CD4-positive, alpha-beta T cell treated with Interleukin-15 for 4 hours (primary cell): Measurements from ENCODE around the gene TRAIP.
"Not testable (repeated sequence)": the region's sequence is repeated elsewhere in the genome, so short reads cannot be mapped to it uniquely, and the experiment has no call there.

Experiments
- DNase-seq: peaks from one replicate; pipeline ENCODE4 v3.0.0-alpha.2; 2020; ENCODE audit warnings: low spot score

TRAIP gene

GRCh38 chr3:49791571-49791970, 64.8 kb downstream of the TRAIP start:
- no peak for DNase-seq

DNA sequence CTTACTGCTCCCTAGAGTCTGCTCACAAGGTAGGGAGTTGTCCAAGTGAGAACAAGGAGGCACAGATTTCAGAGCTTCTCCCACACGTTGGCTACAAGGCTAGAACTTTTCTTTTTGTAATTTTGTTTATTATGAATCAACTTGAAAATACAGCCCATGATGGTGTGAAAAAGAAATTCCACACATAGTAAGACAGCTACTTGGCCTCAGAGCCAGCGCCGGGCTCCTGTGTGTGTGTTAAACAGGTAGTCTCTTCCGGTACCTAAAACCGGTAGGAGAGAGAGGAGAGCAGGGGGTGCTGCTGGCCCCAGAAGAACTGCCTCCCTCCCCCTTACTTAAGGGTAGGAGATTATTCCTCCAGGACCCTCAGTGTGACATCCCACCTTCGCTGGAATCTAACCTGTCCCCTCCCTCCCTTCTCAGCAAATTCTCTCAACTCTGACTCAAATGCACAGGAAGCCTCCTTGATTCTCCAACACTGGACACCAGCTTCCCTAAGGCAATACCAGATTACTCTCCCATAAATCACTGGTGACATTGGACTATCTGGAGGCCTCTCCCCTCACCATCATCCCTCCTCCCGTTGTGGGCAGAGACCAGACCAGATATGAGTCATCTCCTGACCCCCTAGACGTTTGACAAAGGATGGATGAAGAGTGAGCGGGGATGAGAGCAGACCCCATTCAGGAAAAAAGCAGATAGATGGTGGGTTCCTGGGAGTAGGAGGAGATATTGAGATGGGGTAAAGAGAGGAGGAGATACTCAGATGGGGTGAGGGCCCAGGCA, 65.5 kb downstream of the TRAIP start:
- no peak for DNase-seq

GRCh38 chr3:49788056-49788455, 68.3 kb downstream of the TRAIP start:
- no peak for DNase-seq

GRCh38 chr3:49787536-49787935, 68.8 kb downstream of the TRAIP start:
- DNase-seq = no peak

GRCh38 chr3:49787182-49787464, 69.2 kb downstream of the TRAIP start:
- no peak for DNase-seq

DNA sequence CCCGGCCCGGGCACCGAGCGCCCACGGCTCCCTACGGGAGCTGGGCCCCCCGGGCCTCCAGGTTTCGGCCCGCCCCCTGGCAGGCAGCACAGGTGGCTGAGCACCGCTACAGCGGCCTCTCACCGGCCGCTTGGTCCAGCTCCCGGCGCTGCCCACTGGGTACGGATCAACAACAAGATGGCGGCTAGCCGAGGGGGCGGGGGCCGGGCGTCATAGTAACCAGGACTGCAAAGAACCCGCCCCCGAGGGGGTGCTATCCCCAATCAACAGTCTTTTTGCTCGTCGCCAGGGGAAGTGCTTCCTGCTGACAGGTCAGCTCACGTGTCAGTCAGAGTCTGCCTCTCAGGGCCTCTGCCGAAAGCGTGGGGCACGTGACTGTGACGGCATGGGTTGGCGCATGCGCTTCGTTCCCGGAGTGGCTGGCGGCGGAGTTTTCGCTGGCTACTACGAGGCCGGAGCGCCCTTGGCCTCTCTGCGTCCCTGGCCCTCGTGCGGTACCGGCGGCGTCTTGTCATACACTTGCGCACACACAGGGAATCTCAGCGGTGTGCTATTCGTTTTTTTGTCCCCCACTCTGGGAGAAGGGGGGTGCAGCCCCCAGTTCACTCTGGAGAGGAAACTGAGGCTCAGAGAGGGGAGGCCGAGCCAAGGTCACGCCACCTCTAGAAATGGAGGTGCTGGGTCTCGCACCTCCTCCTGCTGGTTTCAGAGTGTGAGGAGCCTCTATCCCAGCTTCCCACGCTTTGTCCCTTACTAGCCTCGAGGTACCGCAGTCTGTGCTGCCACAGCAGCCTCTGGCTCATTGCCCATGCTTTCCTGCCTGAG, 69.8 kb downstream of the TRAIP start, which contains the start of gene IP6K1:
TSS of gene IP6K1 (minus strand) at position 186 of the 825 bp plus-strand sequence. CDS start 38,502 bp downstream, outside the sequence.
- peak; percentile 100 for DNase-seq

GRCh38 chr3:49785565-49786356, 70.6 kb downstream of the TRAIP start:
- DNase-seq = peak; percentile 14

DNA sequence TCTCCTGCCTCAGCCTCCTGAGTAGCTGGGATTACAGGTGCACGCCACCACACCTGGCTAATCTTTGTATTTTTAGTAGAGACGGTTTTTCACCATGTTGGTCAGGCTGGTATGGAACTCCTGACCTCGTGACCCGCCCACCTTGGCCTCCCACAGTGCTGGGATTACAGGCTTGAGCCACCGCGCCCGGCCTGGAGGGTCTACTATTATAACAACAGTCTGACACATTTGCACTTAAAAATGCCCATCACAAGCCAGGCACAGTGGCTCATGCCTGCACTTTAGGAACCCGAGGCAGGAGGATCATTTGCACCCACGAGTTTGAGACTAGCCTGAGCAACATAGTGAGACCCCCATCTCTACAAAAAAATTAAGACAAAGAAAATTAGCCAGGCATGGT, 74.1 kb downstream of the TRAIP start:
- DNase-seq = not testable (repeated sequence)

DNA sequence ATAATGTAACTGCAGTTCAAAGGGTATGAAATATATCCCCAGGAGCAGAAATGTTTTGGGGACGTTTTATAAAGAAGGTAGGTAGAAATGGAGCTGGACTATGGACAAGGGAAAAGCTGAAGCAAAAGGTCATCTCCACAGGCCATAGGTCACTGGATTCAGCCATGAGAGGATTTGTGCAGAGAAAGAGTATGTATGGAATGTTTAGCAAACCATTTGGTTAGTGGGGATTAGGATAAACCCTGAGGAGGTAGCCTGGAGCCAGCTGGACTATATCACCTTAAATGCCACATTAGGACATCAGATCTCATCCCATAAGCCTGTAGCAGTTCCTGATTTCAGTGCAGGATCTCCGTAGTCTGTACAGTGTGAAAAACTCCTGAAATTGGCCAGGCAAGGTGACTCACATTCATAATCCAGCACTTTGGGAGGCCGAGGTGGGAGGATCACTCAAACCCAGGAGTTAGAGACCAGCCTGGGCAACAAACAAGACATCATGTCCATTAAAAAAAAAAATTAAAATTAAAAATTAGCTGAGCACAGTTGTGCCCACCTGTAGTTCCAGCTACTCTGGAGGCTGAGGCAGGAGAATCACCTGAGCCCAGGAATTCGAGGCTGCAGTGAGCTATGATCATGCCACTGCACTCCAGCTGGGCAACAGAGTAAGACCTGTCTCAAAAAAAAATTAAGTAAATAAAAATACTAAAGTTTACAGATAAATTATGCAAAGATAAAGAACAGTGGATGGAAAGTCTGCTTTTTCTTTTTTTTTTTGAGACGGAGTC, 74.8 kb downstream of the TRAIP start:
- no peak for DNase-seq

GRCh38 chr3:49780975-49781365, 75.4 kb downstream of the TRAIP start:
- DNase-seq = not testable (repeated sequence)

- no peak for DNase-seq
Measured at GRCh38 chr3:49780080-49780974, 76.0 kb downstream of the TRAIP start.

GRCh38 chr3:49779358-49780079, 76.8 kb downstream of the TRAIP start:
- no peak for DNase-seq
